Adrenal gland (tissue), 12 donors: Measurements from ENCODE around the gene ATP5IF1. TPM values are rescaled to one million over a fixed set of nuclear protein-coding genes. Genes with fewer than 3 reads are reported as not detected.

Experiments used
- DNase-seq, 7 donors: peaks; one replicate each; pipeline ENCODE4 v3.0.0-alpha.2; 2019 to 2020
- H3K27ac ChIP-seq, 5 donors: fragments of 200-600 bp; sonication (generic) in 4 of 5; 1 replicate in 3 of 5; 2 replicates in 2 of 5; pipeline versions ENCODE4 v1.5.1 to v1.8.0; 2016 to 2020; ENCODE audit warnings: mild to moderate bottlenecking in 1 of 5
- H3K27me3 ChIP-seq: fragments of 200-600 bp; 2 replicates; pipeline ENCODE4 v1.8.0; 2021
- H3K36me3 ChIP-seq, 2 donors: fragments of 200-600 bp; replicated peaks in 1 of 2; 1 replicate in 1 of 2; 2 replicates in 1 of 2; pipeline versions ENCODE4 v1.5.1 to v1.8.0; 2018 to 2022
- H3K4me1 ChIP-seq, 2 donors: fragments of 200-600 bp; replicated peaks in 1 of 2; 1 replicate in 1 of 2; 2 replicates in 1 of 2; pipeline versions ENCODE4 v1.5.1 to v1.8.0; 2018 to 2021
- H3K4me3 ChIP-seq, 4 donors: fragments of 200-600 bp; sonication (generic) in 3 of 4; one replicate each; pipeline ENCODE4 v1.5.1; 2016 to 2018
- H3K9me3 ChIP-seq, 3 donors: fragments of 200-600 bp; sonication (generic) in 1 of 3; replicated peaks in 1 of 3; 1 replicate in 2 of 3; 2 replicates in 1 of 3; pipeline versions ENCODE4 v1.5.1 to v1.8.0; 2016 to 2021
- POLR2A ChIP-seq, 2 donors: fragments of 450-650 bp; IDR thresholded peaks; one replicate each; pipeline ENCODE4 v1.6.1; 2017; ENCODE audit warnings: antibody characterized with exemption in 2 of 2, mild to moderate bottlenecking in 2 of 2, moderate library complexity in 1 of 2
- WGBS, 4 donors: extraction: QIAGEN DNeasy Blood & Tissue Kit in 2 of 4; methylation state at CpG; one replicate each; pipeline versions ENCODE4 v1.1.5 to v1.1.7; 2013 to 2017; 5-methylcytosine and 5-hydroxymethylcytosine counted together
- intact Hi-C, 2 donors: fragments of 100-400 bp; cut with DNase I; formaldehyde crosslinking; loops; one replicate each; pipeline versions ENCODE4 v1.14.1 to v1.15.0; 2022 to 2023
- polyA plus RNA-seq, 3 donors: library from polyadenylated mRNA; stranded (reverse); fragments of 200-250 nt in 2 of 3; fragments of 350-450 nt in 1 of 3; fragmentation: Illumina TruSeq in 1 of 3; extraction: RNeasy Lipid Tissue Mini Kit (QIAGEN cat#74804) in 1 of 3; gene quantifications; one replicate each; pipeline ENCODE4 v1.2.3, GENCODE V29; 2013 to 2014
- total RNA-seq, 9 donors: library from RNA; depleted of rRNA in 4 of 9; stranded (reverse); fragments of >200 nt in 4 of 9; fragments of 120-200 nt in 1 of 9; fragmentation: NEBNext Ultra II Directional in 1 of 9; extraction: Animal tissue kit (Norgen Biotek cat#: 25700) in 1 of 9; gene quantifications; one replicate each; pipeline versions ENCODE4 v1.1.0 to v1.2.4, GENCODE V29; 2013 to 2023
- TF ChIP-seq, protein P1 (sequence below), 6 experiments: fragments of 450-650 bp in 4 of 6; fragments of 200-600 bp in 2 of 6; sonication (generic) in 1 of 6; IDR thresholded peaks; 1 replicate in 5 of 6; 2 replicates in 1 of 6; pipeline versions ENCODE4 v1.5.1 to v1.8.0; 2016 to 2021; ENCODE audit warnings: antibody characterized with exemption in 6 of 6, mild to moderate bottlenecking in 2 of 6, moderate library complexity in 1 of 6
- donor health status: healthy with polysubstance abuse.
- donor health status: Bipolar disorder and iron deficiency.
- donor health status: DM: yes; HTN: yes; CAD: no.
- donor health status: DM: no; HTN: no; CAD: no.
- donor health status: DM: no; HTN: no; CAD: no.
- donor health status: DM: yes; HTN: yes; CAD: no.

Gene ATP5IF1
- total and polyA plus RNA-seq, 12 donors: 111 to 967 (median 224) TPM

DNA sequence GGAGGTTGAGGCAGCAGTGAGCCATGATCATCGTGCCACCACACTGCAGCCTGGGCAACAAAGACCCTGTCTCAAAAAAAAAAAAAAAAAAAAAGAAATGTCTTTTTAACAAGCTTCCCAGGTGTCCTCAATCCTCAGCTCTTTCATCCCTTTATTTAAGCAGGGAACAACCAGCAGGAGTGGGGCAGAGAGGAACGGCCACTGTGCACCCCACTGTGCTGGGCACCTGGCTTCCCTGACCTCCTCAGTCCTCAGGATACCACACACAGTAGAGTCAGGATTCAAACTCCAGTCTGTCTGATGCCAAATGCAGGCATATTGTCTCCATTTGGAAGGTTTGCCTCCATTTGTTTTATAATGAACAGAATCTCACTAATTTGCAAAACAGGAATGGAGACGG is 39.6 kb upstream of the ATP5IF1 start:
- TF ChIP-seq, protein P1, sequence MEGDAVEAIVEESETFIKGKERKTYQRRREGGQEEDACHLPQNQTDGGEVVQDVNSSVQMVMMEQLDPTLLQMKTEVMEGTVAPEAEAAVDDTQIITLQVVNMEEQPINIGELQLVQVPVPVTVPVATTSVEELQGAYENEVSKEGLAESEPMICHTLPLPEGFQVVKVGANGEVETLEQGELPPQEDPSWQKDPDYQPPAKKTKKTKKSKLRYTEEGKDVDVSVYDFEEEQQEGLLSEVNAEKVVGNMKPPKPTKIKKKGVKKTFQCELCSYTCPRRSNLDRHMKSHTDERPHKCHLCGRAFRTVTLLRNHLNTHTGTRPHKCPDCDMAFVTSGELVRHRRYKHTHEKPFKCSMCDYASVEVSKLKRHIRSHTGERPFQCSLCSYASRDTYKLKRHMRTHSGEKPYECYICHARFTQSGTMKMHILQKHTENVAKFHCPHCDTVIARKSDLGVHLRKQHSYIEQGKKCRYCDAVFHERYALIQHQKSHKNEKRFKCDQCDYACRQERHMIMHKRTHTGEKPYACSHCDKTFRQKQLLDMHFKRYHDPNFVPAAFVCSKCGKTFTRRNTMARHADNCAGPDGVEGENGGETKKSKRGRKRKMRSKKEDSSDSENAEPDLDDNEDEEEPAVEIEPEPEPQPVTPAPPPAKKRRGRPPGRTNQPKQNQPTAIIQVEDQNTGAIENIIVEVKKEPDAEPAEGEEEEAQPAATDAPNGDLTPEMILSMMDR (IDR thresholded peaks at IDR 0.05): no peak
- TF ChIP-seq POLR2A (IDR thresholded peaks at IDR 0.05): no peak
- intact Hi-C loops: no loop called here
- Histone ChIP-seq H3K27me3 (no peaks in the 10 kb centered on the region), H3K9me3 (no peaks in the 10 kb centered on the region), H3K4me1 (no peaks in the 10 kb centered on the region), H3K36me3 (peaks cover 0 to 29% of the 10 kb centered on the region in 2 donors), H3K27ac (no peak overlapping the region), H3K4me3 (no peak overlapping the region)
- no peak for DNase-seq
- WGBS, 4 donors: 72 to 86% (median 80%) methylated on average over 3 of the region's 3 CpGs

DNA sequence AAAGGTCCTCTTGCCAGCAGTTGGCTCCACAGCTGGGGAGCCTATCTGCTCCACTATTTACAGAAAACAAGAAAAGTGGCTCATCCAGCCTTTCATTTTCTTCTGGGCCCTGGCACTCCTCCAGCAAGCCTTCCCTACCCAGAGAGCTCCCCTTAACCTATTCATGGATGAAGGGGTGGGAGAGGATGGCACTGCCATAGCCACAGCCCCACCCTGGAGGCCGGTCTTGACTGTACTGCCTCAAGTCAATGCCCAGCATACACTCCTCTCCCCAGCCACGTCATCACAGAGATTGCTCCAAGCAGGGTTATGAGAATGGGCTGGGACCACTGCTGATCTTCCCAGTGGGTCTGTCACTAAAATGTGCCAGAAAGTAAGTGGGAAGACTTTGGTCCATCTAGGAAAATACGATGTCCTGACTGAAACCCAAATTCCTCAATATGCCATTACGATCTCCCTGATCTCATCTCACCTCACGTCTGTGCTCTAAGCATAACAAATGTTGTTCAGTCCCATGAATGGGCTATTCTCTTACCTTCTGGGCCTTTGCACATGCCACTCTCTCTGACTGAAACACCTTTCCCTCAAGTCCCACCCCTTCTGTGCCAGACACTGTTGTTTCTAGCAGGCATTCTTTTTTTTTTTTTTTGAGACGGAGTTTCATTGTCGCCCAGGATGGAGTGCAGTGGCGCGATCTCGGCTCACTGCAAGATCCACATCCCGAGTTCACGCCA is 38.1 kb upstream of the ATP5IF1 start:
- DNase-seq: peak in 1 of 7 donors; percentile 35
- Histone ChIP-seq H3K4me1 (no peaks in the 10 kb centered on the region), H3K4me3 (no peak overlapping the region), H3K27me3 (no peaks in the 10 kb centered on the region), H3K9me3 (no peaks in the 10 kb centered on the region), H3K36me3 (peaks cover 0 to 41% of the 10 kb centered on the region in 2 donors), H3K27ac (no peak overlapping the region)
- intact Hi-C loops: no loop called here
- 88 to 95% (median 93%) methylated on average over 11 to 12 of the region's 12 CpGs for WGBS, 4 donors
- TF ChIP-seq, protein P1 (IDR thresholded peaks at IDR 0.05): no peak
- no peak for TF ChIP-seq POLR2A (IDR thresholded peaks at IDR 0.05)

DNA sequence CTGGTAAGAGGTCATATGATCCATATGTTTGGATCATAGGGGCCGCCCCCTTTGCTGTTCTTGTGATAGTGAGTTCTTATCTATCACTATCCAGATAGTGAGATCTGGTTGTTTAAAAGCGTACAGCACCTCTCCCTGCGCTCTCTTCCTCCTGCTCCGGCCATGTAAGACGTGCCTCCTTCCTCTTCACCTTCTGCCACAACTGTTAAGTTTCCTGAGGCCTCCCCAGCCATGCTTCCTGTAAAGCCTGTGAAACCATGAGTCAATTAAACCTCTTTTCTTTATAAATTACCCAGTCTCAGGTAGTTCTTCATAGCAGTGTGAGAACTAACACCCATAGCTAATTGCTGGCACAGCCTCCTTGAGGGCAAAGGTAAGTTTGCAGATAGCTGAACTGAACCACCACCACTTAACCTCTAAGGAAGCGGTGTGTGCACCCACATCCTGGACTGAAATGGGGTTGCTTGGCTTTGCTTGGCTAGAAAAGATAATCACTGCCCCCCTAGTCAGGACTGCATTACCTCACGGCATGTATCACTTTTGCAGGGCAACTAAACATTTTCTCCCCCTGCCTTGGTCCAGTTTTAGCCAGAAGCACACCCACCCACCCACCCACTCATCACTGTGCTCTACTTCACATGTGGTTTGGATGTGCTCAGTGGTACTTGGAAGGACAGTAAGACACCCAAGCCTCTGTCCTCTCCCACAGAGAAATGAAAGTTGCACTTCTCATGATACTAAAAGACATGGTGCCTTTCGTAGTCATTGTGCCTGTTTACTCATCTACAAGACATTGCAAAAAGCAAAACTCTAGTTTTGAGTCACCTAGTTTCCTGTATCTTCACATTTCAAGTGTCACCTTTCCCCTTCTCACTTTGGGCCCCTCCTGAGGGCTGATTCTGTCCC is 36.3 kb upstream of the ATP5IF1 start:
- Histone ChIP-seq H3K4me1 (no peaks in the 10 kb centered on the region), H3K4me3 (no peak overlapping the region), H3K36me3 (peaks cover 0 to 58% of the 10 kb centered on the region in 2 donors), H3K9me3 (no peaks in the 10 kb centered on the region), H3K27me3 (no peaks in the 10 kb centered on the region), H3K27ac (no peak overlapping the region)
- 86 to 96% (median 93%) methylated on average over 8 of the region's 8 CpGs for WGBS, 4 donors
- TF ChIP-seq, protein P1 (IDR thresholded peaks at IDR 0.05): no peak
- TF ChIP-seq POLR2A (IDR thresholded peaks at IDR 0.05): no peak
- DNase-seq: peak in 1 of 7 donors; percentile 40
- intact Hi-C loops: no loop called here

GRCh38 chr1:28200234-28200873 is 35.6 kb upstream of the ATP5IF1 start:
- intact Hi-C loops: no loop called here
- H3K27ac ChIP-seq: no peak overlapping the region
- 92 to 98% (median 94%) methylated on average over 5 to 6 of the region's 6 CpGs for WGBS, 4 donors
- H3K27me3 ChIP-seq: no peaks in the 10 kb centered on the region
- H3K4me3 ChIP-seq: no peak overlapping the region
- DNase-seq: peak in 1 of 7 donors; percentile 10
- TF ChIP-seq POLR2A (IDR thresholded peaks at IDR 0.05): no peak
- TF ChIP-seq, protein P1 (IDR thresholded peaks at IDR 0.05): no peak
- H3K36me3 ChIP-seq: peaks cover 0 to 66% of the 10 kb centered on the region in 2 donors
- no peaks in the 10 kb centered on the region for H3K9me3 ChIP-seq
- no peaks in the 10 kb centered on the region for H3K4me1 ChIP-seq
